Measurements from ENCODE around the gene GDF7. TPM values are rescaled to one million over a fixed set of nuclear protein-coding genes. Genes with fewer than 3 reads are reported as not detected.

GDF7 gene
- total and polyA plus RNA-seq, 4 donors: 0.89 to 7.2 (median 3.3) TPM

GRCh38 chr2:20671036-20671735, 4.2 kb downstream of the GDF7 start:
- no peak overlapping the region for H3K4me3 ChIP-seq (ENCODE audit: low read depth in 1 of 3, low read length in 3 of 3)
- no peak overlapping the region for H3K27ac ChIP-seq (ENCODE audit: low read depth in 1 of 2, low read length in 2 of 2)
- peaks cover 16 to 33% (median 25%) of the 10 kb centered on the region in 4 donors for H3K4me1 ChIP-seq (ENCODE audit: control insufficient read depth in 4 of 4, insufficient read depth in 4 of 4, low read length in 3 of 4)
- no peaks in the 10 kb centered on the region for H3K27me3 ChIP-seq (ENCODE audit: control insufficient read depth in 4 of 4, insufficient read depth in 4 of 4, low read length in 3 of 4)
- H3K9ac ChIP-seq (ENCODE audit: low read depth in 1 of 2, low read length in 2 of 2): no peak overlapping the region
- WGBS: 69% methylated on average over 60 of the region's 60 CpGs
- H3K36me3 ChIP-seq (ENCODE audit: control insufficient read depth in 4 of 4, insufficient read depth in 3 of 4, low read depth in 1 of 4, low read length in 3 of 4): peaks cover 3% of the 10 kb centered on the region in 4 donors
- TF ChIP-seq FOXA1 (IDR thresholded peaks at IDR 0.05): no peak
- TF ChIP-seq, protein P1, sequence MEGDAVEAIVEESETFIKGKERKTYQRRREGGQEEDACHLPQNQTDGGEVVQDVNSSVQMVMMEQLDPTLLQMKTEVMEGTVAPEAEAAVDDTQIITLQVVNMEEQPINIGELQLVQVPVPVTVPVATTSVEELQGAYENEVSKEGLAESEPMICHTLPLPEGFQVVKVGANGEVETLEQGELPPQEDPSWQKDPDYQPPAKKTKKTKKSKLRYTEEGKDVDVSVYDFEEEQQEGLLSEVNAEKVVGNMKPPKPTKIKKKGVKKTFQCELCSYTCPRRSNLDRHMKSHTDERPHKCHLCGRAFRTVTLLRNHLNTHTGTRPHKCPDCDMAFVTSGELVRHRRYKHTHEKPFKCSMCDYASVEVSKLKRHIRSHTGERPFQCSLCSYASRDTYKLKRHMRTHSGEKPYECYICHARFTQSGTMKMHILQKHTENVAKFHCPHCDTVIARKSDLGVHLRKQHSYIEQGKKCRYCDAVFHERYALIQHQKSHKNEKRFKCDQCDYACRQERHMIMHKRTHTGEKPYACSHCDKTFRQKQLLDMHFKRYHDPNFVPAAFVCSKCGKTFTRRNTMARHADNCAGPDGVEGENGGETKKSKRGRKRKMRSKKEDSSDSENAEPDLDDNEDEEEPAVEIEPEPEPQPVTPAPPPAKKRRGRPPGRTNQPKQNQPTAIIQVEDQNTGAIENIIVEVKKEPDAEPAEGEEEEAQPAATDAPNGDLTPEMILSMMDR (IDR thresholded peaks at IDR 0.05; ENCODE audit: low read depth, low read length, missing input control): no peak
- TF ChIP-seq ATF3 (IDR thresholded peaks at IDR 0.05): no peak
- TF ChIP-seq SP1 (IDR thresholded peaks at IDR 0.05): no peak
- TF ChIP-seq, protein P2, sequence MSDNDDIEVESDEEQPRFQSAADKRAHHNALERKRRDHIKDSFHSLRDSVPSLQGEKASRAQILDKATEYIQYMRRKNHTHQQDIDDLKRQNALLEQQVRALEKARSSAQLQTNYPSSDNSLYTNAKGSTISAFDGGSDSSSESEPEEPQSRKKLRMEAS (IDR thresholded peaks at IDR 0.05): no peak
- TF ChIP-seq GABPA (IDR thresholded peaks at IDR 0.05 in 1 of 2, conservative IDR thresholded peaks at IDR 0.05 in 1 of 2): no peak
- no peak for DNase-seq (ENCODE audit: low spot score)
- no peaks in the 10 kb centered on the region for H3K9me3 ChIP-seq (ENCODE audit: control insufficient read depth in 4 of 4, low read length in 3 of 4)

DNA sequence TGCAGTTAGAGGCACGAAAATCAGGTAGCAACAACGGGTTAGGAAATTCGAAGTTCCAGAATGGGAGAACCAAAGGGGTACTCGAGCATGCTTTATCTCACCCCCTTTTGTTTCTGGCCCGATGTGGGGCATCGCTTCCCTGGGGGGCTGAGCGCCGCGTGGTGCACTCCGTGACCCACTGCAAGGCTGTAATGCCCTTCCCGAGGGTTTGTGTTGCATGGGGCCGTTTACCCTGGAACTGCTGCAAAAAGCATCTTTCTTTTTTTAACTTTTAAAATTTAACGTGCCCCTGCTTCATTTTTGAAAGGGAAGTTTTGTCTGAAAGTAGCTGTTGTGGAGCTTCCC, 4.8 kb downstream of the GDF7 start:
- Histone ChIP-seq H3K27ac (ENCODE audit: low read depth in 1 of 2, low read length in 2 of 2) (no peak overlapping the region), H3K9me3 (ENCODE audit: control insufficient read depth in 4 of 4, low read length in 3 of 4) (no peaks in the 10 kb centered on the region), H3K9ac (ENCODE audit: low read depth in 1 of 2, low read length in 2 of 2) (no peak overlapping the region), H3K4me1 (ENCODE audit: control insufficient read depth in 4 of 4, insufficient read depth in 4 of 4, low read length in 3 of 4) (peaks cover 19 to 38% (median 28%) of the 10 kb centered on the region in 4 donors), H3K4me3 (ENCODE audit: low read depth in 1 of 3, low read length in 3 of 3) (no peak overlapping the region), H3K36me3 (ENCODE audit: control insufficient read depth in 4 of 4, insufficient read depth in 3 of 4, low read depth in 1 of 4, low read length in 3 of 4) (peaks cover 3% of the 10 kb centered on the region in 4 donors), H3K27me3 (ENCODE audit: control insufficient read depth in 4 of 4, insufficient read depth in 4 of 4, low read length in 3 of 4) (no peaks in the 10 kb centered on the region)
- TF ChIP-seq, protein P2 (IDR thresholded peaks at IDR 0.05): no peak
- TF ChIP-seq GABPA (IDR thresholded peaks at IDR 0.05 in 1 of 2, conservative IDR thresholded peaks at IDR 0.05 in 1 of 2) (no peak), YY1 (IDR thresholded peaks at IDR 0.05) (no peak), HNF4G (IDR thresholded peaks at IDR 0.05) (no peak), FOXA1 (IDR thresholded peaks at IDR 0.05) (no peak), HNF4A (conservative IDR thresholded peaks at IDR 0.05) (no peak), NR2F2 (IDR thresholded peaks at IDR 0.05) (no peak), ATF3 (IDR thresholded peaks at IDR 0.05) (no peak), FOXA2 (IDR thresholded peaks at IDR 0.05) (no peak), JUND (IDR thresholded peaks at IDR 0.05) (no peak)
- TF ChIP-seq, protein P3, sequence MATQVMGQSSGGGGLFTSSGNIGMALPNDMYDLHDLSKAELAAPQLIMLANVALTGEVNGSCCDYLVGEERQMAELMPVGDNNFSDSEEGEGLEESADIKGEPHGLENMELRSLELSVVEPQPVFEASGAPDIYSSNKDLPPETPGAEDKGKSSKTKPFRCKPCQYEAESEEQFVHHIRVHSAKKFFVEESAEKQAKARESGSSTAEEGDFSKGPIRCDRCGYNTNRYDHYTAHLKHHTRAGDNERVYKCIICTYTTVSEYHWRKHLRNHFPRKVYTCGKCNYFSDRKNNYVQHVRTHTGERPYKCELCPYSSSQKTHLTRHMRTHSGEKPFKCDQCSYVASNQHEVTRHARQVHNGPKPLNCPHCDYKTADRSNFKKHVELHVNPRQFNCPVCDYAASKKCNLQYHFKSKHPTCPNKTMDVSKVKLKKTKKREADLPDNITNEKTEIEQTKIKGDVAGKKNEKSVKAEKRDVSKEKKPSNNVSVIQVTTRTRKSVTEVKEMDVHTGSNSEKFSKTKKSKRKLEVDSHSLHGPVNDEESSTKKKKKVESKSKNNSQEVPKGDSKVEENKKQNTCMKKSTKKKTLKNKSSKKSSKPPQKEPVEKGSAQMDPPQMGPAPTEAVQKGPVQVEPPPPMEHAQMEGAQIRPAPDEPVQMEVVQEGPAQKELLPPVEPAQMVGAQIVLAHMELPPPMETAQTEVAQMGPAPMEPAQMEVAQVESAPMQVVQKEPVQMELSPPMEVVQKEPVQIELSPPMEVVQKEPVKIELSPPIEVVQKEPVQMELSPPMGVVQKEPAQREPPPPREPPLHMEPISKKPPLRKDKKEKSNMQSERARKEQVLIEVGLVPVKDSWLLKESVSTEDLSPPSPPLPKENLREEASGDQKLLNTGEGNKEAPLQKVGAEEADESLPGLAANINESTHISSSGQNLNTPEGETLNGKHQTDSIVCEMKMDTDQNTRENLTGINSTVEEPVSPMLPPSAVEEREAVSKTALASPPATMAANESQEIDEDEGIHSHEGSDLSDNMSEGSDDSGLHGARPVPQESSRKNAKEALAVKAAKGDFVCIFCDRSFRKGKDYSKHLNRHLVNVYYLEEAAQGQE (IDR thresholded peaks at IDR 0.05): no peak
- TF ChIP-seq, protein P4, sequence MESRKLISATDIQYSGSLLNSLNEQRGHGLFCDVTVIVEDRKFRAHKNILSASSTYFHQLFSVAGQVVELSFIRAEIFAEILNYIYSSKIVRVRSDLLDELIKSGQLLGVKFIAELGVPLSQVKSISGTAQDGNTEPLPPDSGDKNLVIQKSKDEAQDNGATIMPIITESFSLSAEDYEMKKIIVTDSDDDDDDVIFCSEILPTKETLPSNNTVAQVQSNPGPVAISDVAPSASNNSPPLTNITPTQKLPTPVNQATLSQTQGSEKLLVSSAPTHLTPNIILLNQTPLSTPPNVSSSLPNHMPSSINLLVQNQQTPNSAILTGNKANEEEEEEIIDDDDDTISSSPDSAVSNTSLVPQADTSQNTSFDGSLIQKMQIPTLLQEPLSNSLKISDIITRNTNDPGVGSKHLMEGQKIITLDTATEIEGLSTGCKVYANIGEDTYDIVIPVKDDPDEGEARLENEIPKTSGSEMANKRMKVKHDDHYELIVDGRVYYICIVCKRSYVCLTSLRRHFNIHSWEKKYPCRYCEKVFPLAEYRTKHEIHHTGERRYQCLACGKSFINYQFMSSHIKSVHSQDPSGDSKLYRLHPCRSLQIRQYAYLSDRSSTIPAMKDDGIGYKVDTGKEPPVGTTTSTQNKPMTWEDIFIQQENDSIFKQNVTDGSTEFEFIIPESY (IDR thresholded peaks at IDR 0.05): no peak
- 69% methylated on average over 13 of the region's 13 CpGs for WGBS
- no peak for DNase-seq (ENCODE audit: low spot score)
